ENCODE data around the gene HSPA9.

The HSPA9 gene

DNA sequence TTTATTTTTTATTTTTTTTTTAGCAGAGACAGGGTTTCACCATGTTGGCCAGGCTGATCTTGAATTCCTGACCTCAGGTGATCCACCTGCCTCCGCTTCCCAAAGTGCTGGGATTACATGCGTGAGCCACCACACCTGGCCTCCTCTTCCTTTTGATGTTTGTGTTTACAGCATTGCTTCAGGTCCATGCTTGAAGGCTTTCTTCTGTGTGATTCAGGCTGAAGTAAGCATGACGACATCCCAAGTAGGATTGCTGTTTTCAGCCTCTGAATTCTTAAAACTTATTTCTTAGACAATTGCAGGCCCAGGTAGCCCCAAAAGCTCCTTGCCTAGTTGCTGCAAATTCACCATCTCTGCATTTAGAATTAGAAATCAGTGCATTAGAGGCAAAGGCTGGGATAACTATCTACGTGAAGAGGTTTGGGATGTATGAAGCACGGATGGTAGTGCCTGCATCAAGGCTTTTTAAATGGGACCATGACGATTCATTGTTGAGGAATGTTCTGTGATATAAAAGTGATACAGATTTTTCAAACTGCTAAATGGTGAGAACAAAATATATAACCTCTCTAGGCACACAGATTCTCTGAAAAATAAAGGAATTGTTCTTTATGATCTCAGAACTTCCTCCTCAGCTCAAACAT is 29.2 kb downstream of the HSPA9 start:
- no peaks in the 10 kb centered on the region for H3K9me3 ChIP-seq
- peaks cover 31 to 42% of the 10 kb centered on the region in 2 experiments for H3K4me1 ChIP-seq (ENCODE audit: control insufficient read depth in 1 of 2, insufficient read depth in 1 of 2, low read depth in 1 of 2, low read length in 1 of 2)
- H3K4me3 ChIP-seq (ENCODE audit: low read depth in 1 of 2, low read length in 1 of 2), result no peak overlapping the region
- H3K27me3 ChIP-seq, result no peaks in the 10 kb centered on the region
- H3K27ac ChIP-seq, result peak overlapping the region; percentile 43
- H3K36me3 ChIP-seq, result no peaks in the 10 kb centered on the region
- TF ChIP-seq, protein P1, sequence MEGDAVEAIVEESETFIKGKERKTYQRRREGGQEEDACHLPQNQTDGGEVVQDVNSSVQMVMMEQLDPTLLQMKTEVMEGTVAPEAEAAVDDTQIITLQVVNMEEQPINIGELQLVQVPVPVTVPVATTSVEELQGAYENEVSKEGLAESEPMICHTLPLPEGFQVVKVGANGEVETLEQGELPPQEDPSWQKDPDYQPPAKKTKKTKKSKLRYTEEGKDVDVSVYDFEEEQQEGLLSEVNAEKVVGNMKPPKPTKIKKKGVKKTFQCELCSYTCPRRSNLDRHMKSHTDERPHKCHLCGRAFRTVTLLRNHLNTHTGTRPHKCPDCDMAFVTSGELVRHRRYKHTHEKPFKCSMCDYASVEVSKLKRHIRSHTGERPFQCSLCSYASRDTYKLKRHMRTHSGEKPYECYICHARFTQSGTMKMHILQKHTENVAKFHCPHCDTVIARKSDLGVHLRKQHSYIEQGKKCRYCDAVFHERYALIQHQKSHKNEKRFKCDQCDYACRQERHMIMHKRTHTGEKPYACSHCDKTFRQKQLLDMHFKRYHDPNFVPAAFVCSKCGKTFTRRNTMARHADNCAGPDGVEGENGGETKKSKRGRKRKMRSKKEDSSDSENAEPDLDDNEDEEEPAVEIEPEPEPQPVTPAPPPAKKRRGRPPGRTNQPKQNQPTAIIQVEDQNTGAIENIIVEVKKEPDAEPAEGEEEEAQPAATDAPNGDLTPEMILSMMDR (IDR thresholded peaks at IDR 0.05), result no peak

DNA sequence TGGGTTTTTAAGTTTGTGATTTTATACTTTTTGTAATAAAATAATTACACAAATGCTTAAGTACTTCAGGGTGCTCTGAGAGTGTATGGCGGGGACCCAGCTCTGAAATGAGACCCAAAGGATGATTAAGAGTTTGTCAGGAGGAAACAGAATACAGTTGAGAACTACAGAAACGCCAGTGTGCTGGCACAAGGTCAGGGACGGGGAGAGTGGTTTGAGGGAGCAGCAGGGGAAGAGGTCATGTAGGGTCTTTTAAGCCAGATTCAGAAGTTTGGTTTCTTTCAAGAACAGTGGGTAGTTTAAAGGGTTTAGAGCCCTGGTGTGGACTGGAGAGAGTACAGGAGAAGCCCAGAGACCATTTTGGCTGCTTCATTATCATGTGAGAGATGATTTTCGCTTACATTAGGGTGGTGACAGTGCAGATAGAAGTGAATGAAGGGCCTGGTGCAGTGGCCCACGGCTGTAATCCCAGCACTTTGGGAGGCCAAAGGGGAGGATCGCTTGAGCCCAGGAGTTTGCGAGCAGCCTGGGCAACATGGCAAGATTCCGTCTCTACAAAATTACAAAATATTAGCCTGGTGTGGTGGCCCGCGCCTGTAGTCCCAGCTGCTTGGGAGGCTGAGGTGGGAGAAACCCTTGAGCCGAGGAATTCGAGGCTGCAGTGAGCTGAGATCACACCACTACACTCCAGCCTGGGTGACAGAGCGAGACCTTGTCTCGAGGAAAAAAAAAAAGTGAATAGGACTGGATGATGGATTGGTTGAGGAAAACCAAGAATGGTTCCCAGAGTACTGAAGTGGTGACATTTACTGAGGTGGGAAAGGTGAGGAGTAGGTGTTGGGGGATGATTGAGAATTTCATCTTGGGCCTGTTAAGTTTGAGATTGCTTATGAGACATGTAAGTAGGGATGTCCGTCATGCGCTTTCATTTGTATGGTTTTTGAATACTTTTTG is 30.7 kb downstream of the HSPA9 start:
- Histone ChIP-seq H3K4me3 (ENCODE audit: low read depth in 1 of 2, low read length in 1 of 2) (peak overlapping the region; percentile 86 to 95), H3K4me1 (ENCODE audit: control insufficient read depth in 1 of 2, insufficient read depth in 1 of 2, low read depth in 1 of 2, low read length in 1 of 2) (peaks cover 47 to 57% of the 10 kb centered on the region in 2 experiments), H3K27me3 (no peaks in the 10 kb centered on the region), H3K36me3 (peaks cover 7% of the 10 kb centered on the region), H3K27ac (peak overlapping the region; percentile 99), H3K9me3 (no peaks in the 10 kb centered on the region)
- TF ChIP-seq, protein P1 (IDR thresholded peaks at IDR 0.05), result no peak

DNA sequence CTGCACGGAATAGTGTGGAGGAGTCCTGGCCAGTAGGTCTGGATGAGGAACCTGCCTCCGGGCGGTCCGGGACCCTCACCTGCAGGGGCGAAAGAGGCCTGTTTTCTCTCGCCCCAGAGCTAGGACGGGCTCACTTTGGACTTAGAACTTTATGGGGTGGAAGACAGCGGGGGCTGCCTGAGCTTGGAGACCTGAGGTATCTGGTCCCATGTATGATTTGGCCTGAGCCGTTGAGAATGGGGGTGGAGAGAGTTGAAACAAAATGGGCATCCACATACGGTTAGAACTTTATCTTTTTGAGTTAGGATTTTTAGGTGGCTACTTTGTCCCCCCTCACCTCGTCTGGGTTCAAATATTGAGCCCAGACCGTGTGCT is 31.5 kb downstream of the HSPA9 start:
- Histone ChIP-seq H3K4me3 (ENCODE audit: low read depth in 1 of 2, low read length in 1 of 2) (peak overlapping the region; percentile 86 to 95), H3K9me3 (no peaks in the 10 kb centered on the region), H3K36me3 (peaks cover 7% of the 10 kb centered on the region), H3K27ac (peak overlapping the region; percentile 99), H3K4me1 (ENCODE audit: control insufficient read depth in 1 of 2, insufficient read depth in 1 of 2, low read depth in 1 of 2, low read length in 1 of 2) (peaks cover 54 to 65% of the 10 kb centered on the region in 2 experiments), H3K27me3 (no peaks in the 10 kb centered on the region)
- TF ChIP-seq, protein P1 (IDR thresholded peaks at IDR 0.05), result peak; percentile 50

DNA sequence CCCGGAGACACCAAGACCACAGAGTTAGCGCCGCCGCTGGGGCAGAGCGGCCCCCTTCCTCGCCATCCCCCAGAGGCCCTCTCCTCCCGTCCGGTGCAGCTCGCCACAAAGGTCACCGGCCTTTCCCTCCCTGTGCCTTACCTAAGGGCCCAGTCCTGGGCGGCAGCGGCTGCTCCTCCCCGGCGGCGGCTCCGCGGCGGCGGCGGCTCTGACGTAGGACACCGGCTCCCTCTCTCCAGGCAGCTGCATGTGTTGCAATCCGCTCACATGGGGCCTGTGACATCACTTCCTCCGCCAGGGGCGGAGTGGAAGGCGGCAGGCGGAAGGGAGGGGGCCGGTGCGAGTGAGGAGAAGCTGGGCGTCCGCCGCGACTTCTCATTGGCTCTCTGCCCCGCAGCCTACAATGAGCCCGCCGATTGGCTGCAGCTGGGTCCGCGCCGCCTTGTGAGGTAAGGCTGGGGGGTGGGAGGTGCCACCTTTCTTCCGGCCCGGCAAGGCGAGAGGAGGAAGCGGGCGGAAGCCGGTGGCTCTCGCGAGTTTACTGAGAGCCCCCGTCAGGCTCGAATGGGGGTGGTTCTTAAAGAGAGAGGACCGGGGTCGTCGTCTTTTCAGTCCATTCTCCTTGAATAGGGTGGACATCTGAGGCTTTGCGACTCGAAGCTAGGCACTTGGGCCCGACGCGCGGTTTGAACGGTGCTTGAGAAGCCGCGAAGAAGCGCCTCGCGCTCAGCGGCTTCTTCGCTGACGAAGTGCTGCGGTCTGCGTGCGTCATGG is 32.1 kb downstream of the HSPA9 start, which contains the start of gene ETF1:
Gene ETF1 (minus strand): TSS at position 281 of the 774 bp plus-strand sequence. CDS start 318 bp downstream, outside the sequence.
- Histone ChIP-seq H3K36me3 (peaks cover 7% of the 10 kb centered on the region), H3K9me3 (no peaks in the 10 kb centered on the region), H3K27ac (peak within 1 kb of the TSS; percentile 99), H3K27me3 (no peaks in the 10 kb centered on the region), H3K4me3 (ENCODE audit: low read depth in 1 of 2, low read length in 1 of 2) (peak within 1 kb of the TSS; percentile 86 to 95), H3K4me1 (ENCODE audit: control insufficient read depth in 1 of 2, insufficient read depth in 1 of 2, low read depth in 1 of 2, low read length in 1 of 2) (peaks cover 57 to 67% of the 10 kb centered on the region in 2 experiments)
- TF ChIP-seq, protein P1 (IDR thresholded peaks at IDR 0.05), result peak; percentile 37

Data from neutrophil (primary cell).